Measurements from ENCODE around the gene TNIK. TPM values are rescaled to one million over a fixed set of nuclear protein-coding genes. Genes with fewer than 3 reads are reported as not detected.
"Not testable (repeated sequence)": the region's sequence is repeated elsewhere in the genome, so short reads cannot be mapped to it uniquely, and the experiment has no call there.

The TNIK gene
- total RNA-seq, 1 donor from 2014 or later, result 9.3 TPM

- no peaks in the 10 kb centered on the region for H3K36me3 Mint-ChIP-seq
- TF ChIP-seq, protein P1, sequence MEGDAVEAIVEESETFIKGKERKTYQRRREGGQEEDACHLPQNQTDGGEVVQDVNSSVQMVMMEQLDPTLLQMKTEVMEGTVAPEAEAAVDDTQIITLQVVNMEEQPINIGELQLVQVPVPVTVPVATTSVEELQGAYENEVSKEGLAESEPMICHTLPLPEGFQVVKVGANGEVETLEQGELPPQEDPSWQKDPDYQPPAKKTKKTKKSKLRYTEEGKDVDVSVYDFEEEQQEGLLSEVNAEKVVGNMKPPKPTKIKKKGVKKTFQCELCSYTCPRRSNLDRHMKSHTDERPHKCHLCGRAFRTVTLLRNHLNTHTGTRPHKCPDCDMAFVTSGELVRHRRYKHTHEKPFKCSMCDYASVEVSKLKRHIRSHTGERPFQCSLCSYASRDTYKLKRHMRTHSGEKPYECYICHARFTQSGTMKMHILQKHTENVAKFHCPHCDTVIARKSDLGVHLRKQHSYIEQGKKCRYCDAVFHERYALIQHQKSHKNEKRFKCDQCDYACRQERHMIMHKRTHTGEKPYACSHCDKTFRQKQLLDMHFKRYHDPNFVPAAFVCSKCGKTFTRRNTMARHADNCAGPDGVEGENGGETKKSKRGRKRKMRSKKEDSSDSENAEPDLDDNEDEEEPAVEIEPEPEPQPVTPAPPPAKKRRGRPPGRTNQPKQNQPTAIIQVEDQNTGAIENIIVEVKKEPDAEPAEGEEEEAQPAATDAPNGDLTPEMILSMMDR (IDR thresholded peaks at IDR 0.05; ENCODE audit: unreplicated experiment), result no peak
- DNase-seq (ENCODE audit: low spot score in 2 of 2, unreplicated experiment in 2 of 2), result no peak
- no peaks in the 10 kb centered on the region for H3K4me1 Mint-ChIP-seq
- no peak overlapping the region for H3K27ac Mint-ChIP-seq
- no peak overlapping the region for H3K4me3 Mint-ChIP-seq
- H3K27me3 Mint-ChIP-seq (ENCODE audit: low read depth), result peaks cover 1% of the 10 kb centered on the region
- no peaks in the 10 kb centered on the region for H3K9me3 Mint-ChIP-seq
Measured at GRCh38 chr3:171451915-171452314, 8.3 kb downstream of the TNIK start.

- not testable (repeated sequence) for H3K27ac Mint-ChIP-seq; H3K4me3 Mint-ChIP-seq; H3K36me3 Mint-ChIP-seq; H3K9me3 Mint-ChIP-seq; H3K27me3 Mint-ChIP-seq (ENCODE audit: low read depth); DNase-seq (ENCODE audit: low spot score in 2 of 2, unreplicated experiment in 2 of 2)
- peaks cover 10% of the 10 kb centered on the region for H3K4me1 Mint-ChIP-seq
Measured at GRCh38 chr3:171447579-171447891, 12.7 kb downstream of the TNIK start.

DNA sequence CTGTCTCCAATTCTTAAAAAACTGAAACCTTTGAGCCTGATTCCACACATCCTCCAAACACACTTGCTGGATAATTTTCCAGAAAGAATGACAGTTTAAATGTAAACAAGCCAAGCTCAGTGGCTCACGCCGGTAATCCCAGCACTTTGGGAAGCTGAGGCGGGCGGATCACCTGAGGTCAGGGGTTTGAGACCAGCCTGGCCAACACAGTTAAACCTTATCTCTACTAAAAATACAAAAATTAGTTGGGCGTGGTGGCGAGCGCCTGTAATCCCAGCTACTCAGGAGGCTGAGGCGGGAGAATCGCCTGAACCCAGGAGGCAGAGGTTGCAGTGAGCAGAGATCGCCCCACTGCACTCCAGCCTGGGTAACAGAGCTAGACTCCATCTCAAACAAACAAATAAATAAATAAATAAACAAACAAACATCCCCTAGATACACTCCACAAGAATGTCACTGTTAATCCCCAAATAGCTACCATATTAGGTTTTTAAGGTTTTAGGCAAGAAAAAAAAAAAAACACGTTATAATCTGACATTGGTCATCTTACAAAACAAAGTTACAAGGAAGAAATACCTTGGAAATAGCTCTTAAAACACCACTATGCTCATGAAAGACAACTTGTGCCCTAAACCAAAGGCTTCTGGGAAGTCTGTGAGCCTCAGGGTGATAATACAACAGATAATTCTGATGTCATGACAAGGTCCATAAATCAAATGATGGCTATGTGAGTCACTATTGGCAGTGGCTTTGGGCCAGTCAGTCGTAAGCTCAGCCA, 13.2 kb downstream of the TNIK start:
- Mint-ChIP-seq H3K4me3 (no peak overlapping the region), H3K4me1 (peaks cover 11% of the 10 kb centered on the region), H3K27ac (no peak overlapping the region), H3K36me3 (no peaks in the 10 kb centered on the region), H3K27me3 (ENCODE audit: low read depth) (no peaks in the 10 kb centered on the region), H3K9me3 (no peaks in the 10 kb centered on the region)
- TF ChIP-seq, protein P1 (IDR thresholded peaks at IDR 0.05; ENCODE audit: unreplicated experiment), result no peak
- DNase-seq (ENCODE audit: low spot score in 2 of 2, unreplicated experiment in 2 of 2), result no peak

- Mint-ChIP-seq H3K27me3 (ENCODE audit: low read depth) (no peaks in the 10 kb centered on the region), H3K4me3 (no peak overlapping the region), H3K4me1 (peaks cover 12% of the 10 kb centered on the region), H3K9me3 (no peaks in the 10 kb centered on the region), H3K36me3 (no peaks in the 10 kb centered on the region), H3K27ac (no peak overlapping the region)
- DNase-seq (ENCODE audit: low spot score in 2 of 2, unreplicated experiment in 2 of 2), result no peak
- TF ChIP-seq, protein P1 (IDR thresholded peaks at IDR 0.05; ENCODE audit: unreplicated experiment), result no peak
Measured at GRCh38 chr3:171446301-171446700, 13.9 kb downstream of the TNIK start.

DNA sequence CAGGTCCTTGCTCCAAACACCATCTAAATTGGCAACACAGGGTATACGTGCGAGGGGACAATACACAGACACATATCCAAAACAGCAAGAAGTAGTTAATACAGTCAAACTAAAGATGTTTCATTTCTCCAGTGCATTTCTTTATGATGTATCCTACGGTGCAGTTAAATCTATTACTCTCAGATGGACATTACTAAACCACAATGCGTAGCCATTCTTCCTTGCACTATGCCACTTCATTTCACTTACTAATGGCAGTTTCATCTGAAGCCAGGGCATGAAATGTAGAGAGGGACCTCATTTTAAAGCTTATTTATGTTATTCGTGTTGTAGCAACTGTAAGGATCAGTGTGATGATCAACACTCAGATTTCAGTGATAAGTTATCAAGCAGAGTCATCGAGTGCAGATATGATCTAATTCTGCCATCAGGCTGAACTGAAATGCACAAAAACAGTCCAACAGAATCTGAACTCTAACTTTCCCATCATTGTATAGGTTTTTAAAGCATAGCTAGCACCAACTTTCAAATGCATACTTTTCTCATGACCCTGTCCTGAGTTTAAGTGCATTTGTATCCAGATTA, 14.5 kb downstream of the TNIK start:
- no peak for DNase-seq (ENCODE audit: low spot score in 2 of 2, unreplicated experiment in 2 of 2)
- H3K36me3 Mint-ChIP-seq, result no peaks in the 10 kb centered on the region
- no peaks in the 10 kb centered on the region for H3K9me3 Mint-ChIP-seq
- no peaks in the 10 kb centered on the region for H3K27me3 Mint-ChIP-seq (ENCODE audit: low read depth)
- H3K27ac Mint-ChIP-seq, result no peak overlapping the region
- H3K4me1 Mint-ChIP-seq, result peaks cover 12% of the 10 kb centered on the region
- TF ChIP-seq, protein P1 (IDR thresholded peaks at IDR 0.05; ENCODE audit: unreplicated experiment), result no peak
- H3K4me3 Mint-ChIP-seq, result no peak overlapping the region

- H3K9me3 Mint-ChIP-seq, result no peaks in the 10 kb centered on the region
- no peak overlapping the region for H3K27ac Mint-ChIP-seq
- peaks cover 12% of the 10 kb centered on the region for H3K4me1 Mint-ChIP-seq
- H3K27me3 Mint-ChIP-seq (ENCODE audit: low read depth), result no peaks in the 10 kb centered on the region
- H3K4me3 Mint-ChIP-seq, result no peak overlapping the region
- H3K36me3 Mint-ChIP-seq, result no peaks in the 10 kb centered on the region
- no peak for DNase-seq (ENCODE audit: low spot score in 2 of 2, unreplicated experiment in 2 of 2)
- TF ChIP-seq, protein P1 (IDR thresholded peaks at IDR 0.05; ENCODE audit: unreplicated experiment), result no peak
Measured at GRCh38 chr3:171444001-171444690, 16.1 kb downstream of the TNIK start.

All from mesothelial cell of epicardium (in vitro differentiated cells).